ENCODE results near the gene HOXA9. TPM values are rescaled to one million over a fixed set of nuclear protein-coding genes. Genes with fewer than 3 reads are reported as not detected.

The HOXA9 gene
- total RNA-seq, 1 experiment from 2014 or later, result 91.0 TPM

DNA sequence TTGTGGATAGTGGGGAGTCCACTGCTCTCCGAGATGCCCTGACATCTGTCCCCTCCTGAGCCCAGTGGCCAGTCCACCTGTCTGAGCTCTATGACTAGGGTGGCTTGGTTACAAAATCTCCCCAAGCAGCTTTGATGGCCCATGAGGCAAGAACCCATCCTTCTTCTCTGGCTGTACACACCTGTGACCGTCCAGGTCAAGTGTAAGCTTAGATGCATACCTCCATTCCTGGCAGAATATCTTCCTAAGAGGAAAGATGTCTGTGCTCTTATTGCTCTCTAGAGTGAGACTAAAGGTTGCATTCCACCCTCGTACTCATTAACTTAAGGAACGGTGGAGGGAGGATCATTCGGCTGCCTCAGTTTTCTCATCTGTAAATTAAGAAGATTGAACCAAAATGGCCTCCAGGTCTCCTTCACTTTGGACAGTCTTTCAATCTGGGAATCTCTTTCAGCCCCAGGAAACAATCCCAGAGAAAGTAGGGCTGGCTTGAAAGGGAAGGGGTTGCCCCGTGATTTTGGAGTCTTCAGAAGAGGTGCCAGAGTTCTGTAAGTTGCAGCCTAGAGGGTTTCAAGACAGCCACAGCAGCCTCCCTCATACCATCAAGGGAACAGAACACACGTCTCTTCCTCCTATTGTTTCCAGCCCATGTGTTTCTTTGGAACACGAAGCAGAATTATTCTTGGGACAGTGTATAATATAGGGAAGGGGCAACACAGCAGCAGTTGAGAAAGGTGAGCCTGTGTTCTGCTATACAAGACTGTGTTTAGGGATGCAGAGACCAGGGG lies 40.2 kb downstream of the HOXA9 start:
- POLR2A ChIA-PET, result no interaction called here
- CTCF ChIA-PET, result no interaction called here
- intact Hi-C loops (cut with micrococcal nuclease), result no loop called here
- H3K27ac ChIP-seq (ENCODE audit: low read depth, low read length), result 0 out of 2 replicates have a peak overlapping the region, but pooled peaks have one; percentile 60
- ATAC-seq, result no peak
- no peaks in the 10 kb centered on the region for H3K9me2 ChIP-seq (ENCODE audit: insufficient read depth)
- no peaks in the 10 kb centered on the region for H3K36me3 ChIP-seq (ENCODE audit: control insufficient read depth in 1 of 2, insufficient read depth in 2 of 2, low read length in 2 of 2)
- TF ChIP-seq ZFX (IDR thresholded peaks at IDR 0.05) (no peak), RAD21 (IDR thresholded peaks at IDR 0.05; ENCODE audit: low read depth) (no peak), EGR1 (IDR thresholded peaks at IDR 0.05; ENCODE audit: low read depth) (no peak), SP1 (IDR thresholded peaks at IDR 0.05; ENCODE audit: low read depth) (no peak)
- BruUV-seq (replicated peaks), result no TSS peak
- H3K4me1 ChIP-seq (ENCODE audit: control insufficient read depth in 1 of 2, insufficient read depth in 2 of 2, low read length in 2 of 2), result peaks cover 25 to 74% of the 10 kb centered on the region in 2 experiments
- peak overlapping the region; percentile 76 for H3K4me2 ChIP-seq (ENCODE audit: low read length)
- no peak overlapping the region for H3K4me3 ChIP-seq (replicated peaks in 1 of 2; ENCODE audit: low read depth in 1 of 2, low read length in 2 of 2)
- peak overlapping the region; percentile 52; the same call in 1 of the 2 replicates for H3K9ac ChIP-seq (ENCODE audit: low read length)
- H3K27me3 ChIP-seq (ENCODE audit: insufficient read depth, low read length), result peaks cover 32% of the 10 kb centered on the region
- no peak for DNase-seq (ENCODE audit: low read depth, low spot score)
- H3K9me3 ChIP-seq (ENCODE audit: control insufficient read depth in 1 of 2, insufficient read depth in 1 of 2, low read depth in 1 of 2, low read length in 2 of 2), result no peaks in the 10 kb centered on the region
- no peaks in the 10 kb centered on the region for H4K20me1 ChIP-seq (ENCODE audit: insufficient read depth)
- H2AFZ ChIP-seq (ENCODE audit: low read depth, low read length, poor library complexity, severe bottlenecking), result no peak overlapping the region
- RAD21 ChIA-PET (ENCODE audit: low non-redundant PET in 1 of 2, low total read pairs in 2 of 2, uncharacterized antibody in 2 of 2, unreplicated experiment in 2 of 2), result no interaction called here
- H3K79me2 ChIP-seq (ENCODE audit: insufficient read depth, low read length), result no peaks in the 10 kb centered on the region

DNA sequence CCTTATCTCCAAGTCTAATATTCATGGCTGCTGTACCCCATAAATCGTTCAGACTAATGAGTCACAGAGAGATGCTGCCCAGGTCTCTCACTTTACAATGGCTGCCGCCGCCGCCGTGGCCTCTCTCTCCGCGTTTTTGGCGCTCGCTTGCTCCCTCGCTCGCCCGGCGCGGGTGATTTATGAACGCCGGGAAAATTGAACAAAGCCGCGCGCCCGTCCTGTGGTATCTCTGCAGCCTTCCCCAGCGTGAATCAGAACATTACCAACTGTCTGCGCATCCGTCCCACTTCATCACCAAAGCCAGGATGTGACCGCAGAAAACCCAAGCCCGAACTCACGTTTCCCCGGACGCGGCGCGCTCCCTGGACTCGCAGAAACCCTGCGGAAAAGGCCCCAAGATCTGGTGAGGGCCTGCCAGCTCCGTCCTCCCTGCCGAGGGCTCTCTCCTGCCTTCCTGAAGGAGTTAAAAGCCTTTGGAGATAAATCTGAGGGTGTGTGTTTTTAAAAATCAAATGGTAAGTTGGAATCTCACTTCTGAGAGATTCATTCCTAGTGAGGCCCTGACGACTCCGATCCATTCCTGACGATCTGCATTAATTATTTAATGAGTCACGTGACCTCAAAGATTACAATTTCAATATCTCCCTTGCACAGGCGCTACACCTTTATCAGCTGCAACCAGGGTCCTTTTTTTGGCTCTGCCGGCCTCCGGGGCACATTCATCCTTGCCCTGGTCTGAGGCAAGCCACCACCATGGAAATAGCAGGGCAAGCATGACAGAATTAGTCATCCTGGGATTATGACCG lies 41.0 kb downstream of the HOXA9 start:
- no peaks in the 10 kb centered on the region for H3K9me2 ChIP-seq (ENCODE audit: insufficient read depth)
- no peaks in the 10 kb centered on the region for H4K20me1 ChIP-seq (ENCODE audit: insufficient read depth)
- H3K4me1 ChIP-seq (ENCODE audit: control insufficient read depth in 1 of 2, insufficient read depth in 2 of 2, low read length in 2 of 2), result peaks cover 31 to 75% of the 10 kb centered on the region in 2 experiments
- ChIA-PET CTCF (no interaction called here), RAD21 (ENCODE audit: low non-redundant PET in 1 of 2, low total read pairs in 2 of 2, uncharacterized antibody in 2 of 2, unreplicated experiment in 2 of 2) (no interaction called here), POLR2A (no interaction called here)
- intact Hi-C loops (cut with micrococcal nuclease), result no loop called here
- DNase-seq (ENCODE audit: low read depth, low spot score) (peak; percentile 66), ATAC-seq (peak; percentile 84)
- BruUV-seq (replicated peaks), result no TSS peak
- peak overlapping the region; percentile 52 for H3K9ac ChIP-seq (ENCODE audit: low read length)
- H3K79me2 ChIP-seq (ENCODE audit: insufficient read depth, low read length), result no peaks in the 10 kb centered on the region
- no peaks in the 10 kb centered on the region for H3K36me3 ChIP-seq (ENCODE audit: control insufficient read depth in 1 of 2, insufficient read depth in 2 of 2, low read length in 2 of 2)
- H3K4me2 ChIP-seq (ENCODE audit: low read length), result peak overlapping the region; percentile 76
- no peaks in the 10 kb centered on the region for H3K9me3 ChIP-seq (ENCODE audit: control insufficient read depth in 1 of 2, insufficient read depth in 1 of 2, low read depth in 1 of 2, low read length in 2 of 2)
- H2AFZ ChIP-seq (ENCODE audit: low read depth, low read length, poor library complexity, severe bottlenecking), result peak overlapping the region; percentile 70
- H3K4me3 ChIP-seq (replicated peaks in 1 of 2; ENCODE audit: low read depth in 1 of 2, low read length in 2 of 2), result peak overlapping the region; percentile 27 to 37
- peak overlapping the region; percentile 60 for H3K27ac ChIP-seq (ENCODE audit: low read depth, low read length)
- peaks cover 34% of the 10 kb centered on the region for H3K27me3 ChIP-seq (ENCODE audit: insufficient read depth, low read length)
- TF ChIP-seq ATF3 (IDR thresholded peaks at IDR 0.05) (no peak), FOSL1 (IDR thresholded peaks at IDR 0.05; ENCODE audit: low read depth) (peak; percentile 58), EZH2phosphoT487 (IDR thresholded peaks at IDR 0.05; ENCODE audit: borderline replicate concordance) (no peak), YY1 (IDR thresholded peaks at IDR 0.05; ENCODE audit: extremely low read depth, insufficient replicate concordance, low read depth, low read length) (peak; percentile 70), TCF7L2 (IDR thresholded peaks at IDR 0.05; ENCODE audit: borderline replicate concordance, extremely low read depth, insufficient read depth, insufficient read length) (peak; percentile 81), JUND (IDR thresholded peaks at IDR 0.05) (peak; percentile 54)
- TF ChIP-seq, protein P1, sequence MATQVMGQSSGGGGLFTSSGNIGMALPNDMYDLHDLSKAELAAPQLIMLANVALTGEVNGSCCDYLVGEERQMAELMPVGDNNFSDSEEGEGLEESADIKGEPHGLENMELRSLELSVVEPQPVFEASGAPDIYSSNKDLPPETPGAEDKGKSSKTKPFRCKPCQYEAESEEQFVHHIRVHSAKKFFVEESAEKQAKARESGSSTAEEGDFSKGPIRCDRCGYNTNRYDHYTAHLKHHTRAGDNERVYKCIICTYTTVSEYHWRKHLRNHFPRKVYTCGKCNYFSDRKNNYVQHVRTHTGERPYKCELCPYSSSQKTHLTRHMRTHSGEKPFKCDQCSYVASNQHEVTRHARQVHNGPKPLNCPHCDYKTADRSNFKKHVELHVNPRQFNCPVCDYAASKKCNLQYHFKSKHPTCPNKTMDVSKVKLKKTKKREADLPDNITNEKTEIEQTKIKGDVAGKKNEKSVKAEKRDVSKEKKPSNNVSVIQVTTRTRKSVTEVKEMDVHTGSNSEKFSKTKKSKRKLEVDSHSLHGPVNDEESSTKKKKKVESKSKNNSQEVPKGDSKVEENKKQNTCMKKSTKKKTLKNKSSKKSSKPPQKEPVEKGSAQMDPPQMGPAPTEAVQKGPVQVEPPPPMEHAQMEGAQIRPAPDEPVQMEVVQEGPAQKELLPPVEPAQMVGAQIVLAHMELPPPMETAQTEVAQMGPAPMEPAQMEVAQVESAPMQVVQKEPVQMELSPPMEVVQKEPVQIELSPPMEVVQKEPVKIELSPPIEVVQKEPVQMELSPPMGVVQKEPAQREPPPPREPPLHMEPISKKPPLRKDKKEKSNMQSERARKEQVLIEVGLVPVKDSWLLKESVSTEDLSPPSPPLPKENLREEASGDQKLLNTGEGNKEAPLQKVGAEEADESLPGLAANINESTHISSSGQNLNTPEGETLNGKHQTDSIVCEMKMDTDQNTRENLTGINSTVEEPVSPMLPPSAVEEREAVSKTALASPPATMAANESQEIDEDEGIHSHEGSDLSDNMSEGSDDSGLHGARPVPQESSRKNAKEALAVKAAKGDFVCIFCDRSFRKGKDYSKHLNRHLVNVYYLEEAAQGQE (IDR thresholded peaks at IDR 0.05; ENCODE audit: low read depth), result no peak
- TF ChIP-seq, protein P2, sequence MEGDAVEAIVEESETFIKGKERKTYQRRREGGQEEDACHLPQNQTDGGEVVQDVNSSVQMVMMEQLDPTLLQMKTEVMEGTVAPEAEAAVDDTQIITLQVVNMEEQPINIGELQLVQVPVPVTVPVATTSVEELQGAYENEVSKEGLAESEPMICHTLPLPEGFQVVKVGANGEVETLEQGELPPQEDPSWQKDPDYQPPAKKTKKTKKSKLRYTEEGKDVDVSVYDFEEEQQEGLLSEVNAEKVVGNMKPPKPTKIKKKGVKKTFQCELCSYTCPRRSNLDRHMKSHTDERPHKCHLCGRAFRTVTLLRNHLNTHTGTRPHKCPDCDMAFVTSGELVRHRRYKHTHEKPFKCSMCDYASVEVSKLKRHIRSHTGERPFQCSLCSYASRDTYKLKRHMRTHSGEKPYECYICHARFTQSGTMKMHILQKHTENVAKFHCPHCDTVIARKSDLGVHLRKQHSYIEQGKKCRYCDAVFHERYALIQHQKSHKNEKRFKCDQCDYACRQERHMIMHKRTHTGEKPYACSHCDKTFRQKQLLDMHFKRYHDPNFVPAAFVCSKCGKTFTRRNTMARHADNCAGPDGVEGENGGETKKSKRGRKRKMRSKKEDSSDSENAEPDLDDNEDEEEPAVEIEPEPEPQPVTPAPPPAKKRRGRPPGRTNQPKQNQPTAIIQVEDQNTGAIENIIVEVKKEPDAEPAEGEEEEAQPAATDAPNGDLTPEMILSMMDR (IDR thresholded peaks at IDR 0.05 in 2 of 3, conservative IDR thresholded peaks at IDR 0.05 in 1 of 3; ENCODE audit: borderline replicate concordance in 1 of 3, insufficient read depth in 1 of 3, low read depth in 2 of 3, low read length in 2 of 3), result no peak
